ENCODE results near the gene NSD2. TPM values are rescaled to one million over a fixed set of nuclear protein-coding genes. Genes with fewer than 3 reads are reported as not detected.

The NSD2 gene
- total and polyA plus RNA-seq, 9 donors, result 9.1 to 41.9 (median 20.3) TPM

- WGBS, 3 donors, result 89 to 90% (median 89%) methylated on average over 15 of the region's 15 CpGs
- H3K4me1 ChIP-seq (ENCODE audit: insufficient read depth), result no peaks in the 10 kb centered on the region
- intact Hi-C loops (cut with DNase I), result no loop called here
- DNase-seq, result no peak
- H3K4me3 ChIP-seq, result no peak overlapping the region
- H3K36me3 ChIP-seq, result no peaks in the 10 kb centered on the region
- H3K27me3 ChIP-seq, result no peaks in the 10 kb centered on the region
- TF ChIP-seq CTCF (IDR thresholded peaks at IDR 0.05) (no peak), EP300 (IDR thresholded peaks at IDR 0.05) (no peak), POLR2A (IDR thresholded peaks at IDR 0.05) (no peak)
- H3K9me3 ChIP-seq, result no peaks in the 10 kb centered on the region
- no peak overlapping the region for H3K27ac ChIP-seq
These were observed 89.8 kb downstream of the NSD2 start for GRCh38 chr4:1961038-1961437.

- no peak for DNase-seq
- Histone ChIP-seq H3K36me3 (no peaks in the 10 kb centered on the region), H3K4me1 (ENCODE audit: insufficient read depth) (no peaks in the 10 kb centered on the region), H3K27ac (no peak overlapping the region), H3K4me3 (no peak overlapping the region), H3K9me3 (no peaks in the 10 kb centered on the region), H3K27me3 (no peaks in the 10 kb centered on the region)
- intact Hi-C loops (cut with DNase I), result no loop called here
- 70 to 74% (median 72%) methylated on average over 4 of the region's 4 CpGs for WGBS, 3 donors
- TF ChIP-seq EP300 (IDR thresholded peaks at IDR 0.05) (no peak), POLR2A (IDR thresholded peaks at IDR 0.05) (no peak), CTCF (IDR thresholded peaks at IDR 0.05) (no peak)
These were observed 90.4 kb downstream of the NSD2 start for GRCh38 chr4:1961563-1961962.

GRCh38 chr4:1962980-1963379 is 91.8 kb downstream of the NSD2 start:
- Histone ChIP-seq H3K27me3 (no peaks in the 10 kb centered on the region), H3K27ac (no peak overlapping the region), H3K4me3 (no peak overlapping the region), H3K36me3 (no peaks in the 10 kb centered on the region), H3K4me1 (ENCODE audit: insufficient read depth) (no peaks in the 10 kb centered on the region), H3K9me3 (no peaks in the 10 kb centered on the region)
- intact Hi-C loops (cut with DNase I), result no loop called here
- WGBS, 3 donors, result 93 to 97% (median 97%) methylated on average over 4 of the region's 4 CpGs
- no peak for DNase-seq
- TF ChIP-seq POLR2A (IDR thresholded peaks at IDR 0.05) (no peak), EP300 (IDR thresholded peaks at IDR 0.05) (no peak), CTCF (IDR thresholded peaks at IDR 0.05) (no peak)

GRCh38 chr4:1964443-1964842 is 93.2 kb downstream of the NSD2 start:
- intact Hi-C loops (cut with DNase I), result no loop called here
- H3K36me3 ChIP-seq, result no peaks in the 10 kb centered on the region
- TF ChIP-seq CTCF (IDR thresholded peaks at IDR 0.05) (no peak), POLR2A (IDR thresholded peaks at IDR 0.05) (no peak), EP300 (IDR thresholded peaks at IDR 0.05) (no peak)

GRCh38 chr4:1964971-1965370 is 93.8 kb downstream of the NSD2 start:
- TF ChIP-seq CTCF (IDR thresholded peaks at IDR 0.05), result no peak
- TF ChIP-seq EP300 (IDR thresholded peaks at IDR 0.05), result no peak
- TF ChIP-seq POLR2A (IDR thresholded peaks at IDR 0.05), result no peak
- 93 to 100% (median 98%) methylated on average over 1 of the region's 1 CpG for WGBS, 3 donors
- no peaks in the 10 kb centered on the region for H3K9me3 ChIP-seq
- intact Hi-C loops (cut with DNase I), result no loop called here
- no peak overlapping the region for H3K4me3 ChIP-seq
- no peaks in the 10 kb centered on the region for H3K27me3 ChIP-seq
- no peaks in the 10 kb centered on the region for H3K4me1 ChIP-seq (ENCODE audit: insufficient read depth)
- no peaks in the 10 kb centered on the region for H3K36me3 ChIP-seq
- H3K27ac ChIP-seq, result no peak overlapping the region
- no peak for DNase-seq

More at GRCh38 chr4:1964443-1964842, 93.2 kb downstream of the NSD2 start:
- Histone ChIP-seq H3K27ac (no peak overlapping the region), H3K9me3 (no peaks in the 10 kb centered on the region), H3K4me1 (ENCODE audit: insufficient read depth) (no peaks in the 10 kb centered on the region), H3K4me3 (no peak overlapping the region), H3K27me3 (no peaks in the 10 kb centered on the region)
- DNase-seq, result no peak
- 70 to 76% (median 75%) methylated on average over 6 of the region's 6 CpGs for WGBS, 3 donors

Measured in ovary (tissue), 9 donors.